ENCODE data around the gene MAP10. TPM values are rescaled to one million over a fixed set of nuclear protein-coding genes. Genes with fewer than 3 reads are reported as not detected.

MAP10 gene, protein sequence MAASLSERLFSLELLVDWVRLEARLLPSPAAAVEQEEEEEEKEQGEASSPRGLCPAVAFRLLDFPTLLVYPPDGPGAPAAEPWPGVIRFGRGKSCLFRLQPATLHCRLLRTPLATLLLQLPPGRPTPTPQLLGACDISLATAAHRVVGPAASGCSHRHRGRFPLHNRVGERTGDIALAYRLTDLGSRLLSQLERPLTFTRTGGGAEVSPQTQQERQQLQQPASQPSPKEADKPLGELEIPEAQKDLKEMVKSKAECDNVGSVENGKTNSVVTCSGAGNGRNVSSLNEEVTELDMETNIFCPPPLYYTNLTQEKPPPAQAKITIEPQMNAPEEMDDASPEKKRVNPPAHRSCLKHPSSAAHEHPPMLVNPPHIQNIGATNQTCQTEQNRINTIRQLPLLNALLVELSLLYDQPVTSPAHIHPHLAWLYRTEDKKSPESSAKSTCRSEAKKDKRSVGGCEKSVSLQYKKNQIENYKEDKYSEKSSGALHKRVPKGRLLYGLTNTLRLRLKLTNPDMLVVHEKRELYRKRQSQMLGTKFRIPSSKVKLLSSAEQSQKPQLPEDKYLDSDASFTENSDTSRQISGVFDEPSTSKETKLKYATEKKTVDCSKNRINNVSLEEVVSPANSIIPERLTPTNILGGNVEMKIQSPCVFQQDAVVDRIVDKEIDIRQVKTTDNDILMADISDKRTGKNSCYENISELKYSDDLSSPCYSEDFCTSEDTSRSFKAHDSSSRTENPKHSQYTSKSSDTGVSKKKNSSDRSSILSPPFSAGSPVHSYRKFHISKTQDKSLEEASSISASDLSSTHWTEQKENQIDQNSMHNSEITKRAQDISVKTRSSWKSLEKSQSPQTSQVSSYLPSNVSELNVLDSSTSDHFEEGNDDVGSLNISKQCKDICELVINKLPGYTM
- total RNA-seq (2022; extraction: Qiagen RNA extraction): 0.63 to 1.1 TPM (median 0.84 TPM) in 5 replicates

DNA sequence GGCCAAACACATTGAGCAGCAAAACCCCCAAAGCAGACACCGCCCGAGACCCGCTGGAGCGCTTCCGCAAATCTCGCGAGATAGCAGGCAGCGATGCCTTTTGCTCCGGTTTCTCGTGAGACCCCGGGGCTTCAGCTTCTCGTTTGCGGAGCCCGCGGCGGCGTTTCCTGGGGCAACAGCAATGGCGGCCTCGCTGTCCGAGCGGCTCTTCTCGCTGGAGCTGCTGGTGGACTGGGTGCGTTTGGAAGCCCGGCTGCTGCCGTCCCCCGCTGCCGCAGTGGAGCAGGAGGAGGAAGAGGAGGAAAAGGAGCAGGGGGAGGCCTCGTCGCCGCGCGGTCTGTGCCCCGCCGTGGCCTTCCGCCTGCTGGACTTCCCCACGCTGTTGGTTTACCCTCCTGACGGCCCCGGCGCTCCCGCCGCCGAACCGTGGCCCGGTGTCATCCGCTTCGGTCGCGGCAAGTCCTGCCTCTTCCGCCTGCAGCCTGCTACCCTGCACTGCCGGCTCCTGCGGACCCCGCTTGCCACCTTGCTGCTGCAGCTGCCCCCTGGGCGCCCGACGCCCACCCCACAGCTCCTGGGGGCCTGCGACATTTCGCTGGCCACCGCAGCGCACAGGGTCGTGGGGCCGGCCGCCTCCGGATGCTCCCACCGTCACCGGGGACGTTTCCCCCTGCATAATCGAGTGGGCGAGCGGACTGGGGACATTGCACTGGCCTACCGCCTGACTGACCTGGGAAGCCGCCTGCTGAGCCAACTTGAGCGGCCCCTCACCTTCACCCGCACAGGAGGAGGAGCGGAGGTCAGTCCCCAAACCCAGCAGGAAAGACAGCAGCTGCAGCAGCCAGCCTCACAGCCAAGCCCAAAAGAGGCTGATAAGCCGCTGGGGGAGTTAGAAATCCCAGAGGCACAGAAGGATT lies at the start of gene MAP10:
Gene MAP10, plus strand, starts transcription at position 148 of the 917 bp plus-strand sequence. Its CDS starts 34 bp downstream, at position 182.

Other genes with a start within 250 kb of the MAP10 start
- gene SIPA1L2, start 175.3 kb upstream of the MAP10 start, total RNA-seq (2022; extraction: Qiagen RNA extraction): 6.3 to 7.3 TPM (median 6.5 TPM) in 5 replicates
- 80.6 to 92.6 TPM (median 82.9 TPM) in 5 replicates for gene NTPCR, start 145.2 kb downstream of the MAP10 start, total RNA-seq (2022; extraction: Qiagen RNA extraction)